Measurements from ENCODE around the gene CYP11A1.

The CYP11A1 gene

GRCh38 chr15:74400915-74401757, 33.7 kb upstream of the CYP11A1 start:
- TF ChIP-seq, protein P1, sequence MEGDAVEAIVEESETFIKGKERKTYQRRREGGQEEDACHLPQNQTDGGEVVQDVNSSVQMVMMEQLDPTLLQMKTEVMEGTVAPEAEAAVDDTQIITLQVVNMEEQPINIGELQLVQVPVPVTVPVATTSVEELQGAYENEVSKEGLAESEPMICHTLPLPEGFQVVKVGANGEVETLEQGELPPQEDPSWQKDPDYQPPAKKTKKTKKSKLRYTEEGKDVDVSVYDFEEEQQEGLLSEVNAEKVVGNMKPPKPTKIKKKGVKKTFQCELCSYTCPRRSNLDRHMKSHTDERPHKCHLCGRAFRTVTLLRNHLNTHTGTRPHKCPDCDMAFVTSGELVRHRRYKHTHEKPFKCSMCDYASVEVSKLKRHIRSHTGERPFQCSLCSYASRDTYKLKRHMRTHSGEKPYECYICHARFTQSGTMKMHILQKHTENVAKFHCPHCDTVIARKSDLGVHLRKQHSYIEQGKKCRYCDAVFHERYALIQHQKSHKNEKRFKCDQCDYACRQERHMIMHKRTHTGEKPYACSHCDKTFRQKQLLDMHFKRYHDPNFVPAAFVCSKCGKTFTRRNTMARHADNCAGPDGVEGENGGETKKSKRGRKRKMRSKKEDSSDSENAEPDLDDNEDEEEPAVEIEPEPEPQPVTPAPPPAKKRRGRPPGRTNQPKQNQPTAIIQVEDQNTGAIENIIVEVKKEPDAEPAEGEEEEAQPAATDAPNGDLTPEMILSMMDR (conservative IDR thresholded peaks at IDR 0.05; ENCODE audit: low read depth, low read length): no peak
- no peak overlapping the region for H3K4me3 ChIP-seq (ENCODE audit: low read depth, low read length)
- no peak for DNase-seq (ENCODE audit: low read depth)

DNA sequence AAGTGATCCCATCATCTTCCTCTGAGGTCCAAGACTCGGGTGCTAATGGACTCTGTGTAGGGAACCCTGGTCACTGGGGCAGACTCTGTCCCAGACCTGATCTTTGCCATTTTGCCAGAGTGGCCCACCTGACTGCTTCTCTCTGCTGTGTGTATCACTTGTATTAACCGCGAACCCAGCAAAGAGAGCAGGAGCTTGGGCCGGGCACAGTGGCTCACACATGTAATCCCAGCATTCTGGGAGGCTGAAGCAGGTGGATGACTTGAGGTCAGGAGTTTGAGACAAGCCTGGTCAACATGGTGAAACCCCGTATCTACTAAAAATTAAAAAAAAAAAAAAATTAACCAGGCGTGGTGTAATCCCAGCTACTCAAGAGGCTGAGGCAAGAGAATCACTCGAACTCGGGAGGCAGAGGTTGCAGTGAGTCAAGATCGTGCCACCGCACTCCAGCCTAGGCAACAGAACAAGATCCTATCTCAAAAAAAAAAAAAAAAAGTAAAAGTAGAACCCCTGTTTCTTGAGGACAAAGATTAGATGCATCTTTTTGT, 32.9 kb upstream of the CYP11A1 start:
- peak; percentile 31 for DNase-seq (ENCODE audit: low read depth)
- TF ChIP-seq, protein P1 (conservative IDR thresholded peaks at IDR 0.05; ENCODE audit: low read depth, low read length): no peak
- H3K4me3 ChIP-seq (ENCODE audit: low read depth, low read length): no peak overlapping the region

GRCh38 chr15:74399511-74400312, 32.3 kb upstream of the CYP11A1 start:
- no peak overlapping the region for H3K4me3 ChIP-seq (ENCODE audit: low read depth, low read length)
- TF ChIP-seq, protein P1 (conservative IDR thresholded peaks at IDR 0.05; ENCODE audit: low read depth, low read length): no peak
- peak; percentile 60 for DNase-seq (ENCODE audit: low read depth)

DNA sequence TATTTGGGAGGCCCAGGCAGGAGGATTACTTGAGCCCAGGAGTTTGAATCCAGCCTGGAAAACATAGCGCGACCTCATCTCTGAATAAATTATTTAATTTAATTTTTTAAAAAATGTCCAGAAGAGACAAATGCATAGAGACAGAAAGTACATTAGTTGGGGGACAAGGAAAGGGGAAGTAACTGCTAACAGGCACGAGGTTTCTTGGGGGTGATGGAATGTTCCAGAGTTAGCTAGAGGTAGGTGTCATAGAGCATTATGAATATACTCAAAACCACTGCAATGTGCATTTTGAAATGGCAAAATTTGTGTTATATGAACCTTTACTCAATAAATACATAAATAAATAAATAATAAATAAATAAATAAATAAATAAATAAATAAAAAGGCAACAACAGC, 31.7 kb upstream of the CYP11A1 start:
- no peak for DNase-seq (ENCODE audit: low read depth)
- no peak overlapping the region for H3K4me3 ChIP-seq (ENCODE audit: low read depth, low read length)
- TF ChIP-seq, protein P1 (conservative IDR thresholded peaks at IDR 0.05; ENCODE audit: low read depth, low read length): no peak

GRCh38 chr15:74398183-74398582, 30.7 kb upstream of the CYP11A1 start:
- H3K4me3 ChIP-seq (ENCODE audit: low read depth, low read length): no peak overlapping the region
- TF ChIP-seq, protein P1 (conservative IDR thresholded peaks at IDR 0.05; ENCODE audit: low read depth, low read length): no peak
- DNase-seq (ENCODE audit: low read depth): no peak

DNA sequence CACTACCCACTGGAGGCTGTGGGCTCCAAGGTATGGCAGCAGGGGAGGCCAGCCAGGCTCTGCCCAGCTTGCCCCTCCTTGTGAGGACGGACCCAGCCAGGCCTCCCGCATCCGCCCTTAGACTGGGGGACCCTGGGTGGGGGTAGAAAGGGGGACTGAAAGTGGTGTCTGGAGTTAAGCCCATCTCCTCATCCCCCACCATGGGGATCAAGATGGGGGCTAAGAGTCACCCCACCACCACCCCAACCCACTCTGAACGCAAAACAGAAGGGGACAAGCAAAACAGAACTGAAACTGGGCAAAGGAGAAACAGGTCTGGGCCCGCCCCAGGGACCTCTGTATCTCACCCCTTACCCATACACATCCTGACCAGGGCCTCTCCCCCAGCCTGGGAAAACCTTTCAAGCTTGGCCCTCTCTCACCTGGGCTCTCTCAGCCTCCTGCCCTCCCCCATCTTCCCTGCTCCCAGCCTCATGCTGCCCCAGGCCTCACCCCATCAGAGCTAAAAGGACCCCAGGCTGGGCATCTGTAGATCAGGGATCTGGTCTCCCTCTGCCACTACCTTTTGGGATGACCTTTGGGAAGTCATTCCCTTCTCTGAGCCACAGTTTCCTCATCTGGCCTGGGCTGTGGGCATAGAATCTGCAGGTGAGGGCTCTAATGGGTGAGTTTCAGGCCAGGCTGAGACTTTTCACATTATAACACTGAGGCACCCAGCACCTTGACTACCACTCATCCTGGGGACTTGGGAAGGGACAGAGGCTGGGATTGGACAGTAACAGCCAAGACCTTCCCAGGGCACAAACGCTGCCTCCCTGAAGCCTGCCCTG, 30.0 kb upstream of the CYP11A1 start:
- TF ChIP-seq, protein P1 (conservative IDR thresholded peaks at IDR 0.05; ENCODE audit: low read depth, low read length): no peak
- H3K4me3 ChIP-seq (ENCODE audit: low read depth, low read length): no peak overlapping the region
- DNase-seq (ENCODE audit: low read depth): no peak
